Subcutaneous preadipocyte (primary cell): ENCODE data around the gene EBPL. TPM values are rescaled to one million over a fixed set of nuclear protein-coding genes. Genes with fewer than 3 reads are reported as not detected.

ENCODE experiments used
- total RNA-seq: library from RNA; depleted of rRNA; stranded (reverse); fragments of >200 nt; gene quantifications from 2 replicates; pipeline ENCODE4 v1.2.3, GENCODE V29; 2012

EBPL gene
- 61.8 and 69.8 TPM in 2 replicates for total RNA-seq

DNA sequence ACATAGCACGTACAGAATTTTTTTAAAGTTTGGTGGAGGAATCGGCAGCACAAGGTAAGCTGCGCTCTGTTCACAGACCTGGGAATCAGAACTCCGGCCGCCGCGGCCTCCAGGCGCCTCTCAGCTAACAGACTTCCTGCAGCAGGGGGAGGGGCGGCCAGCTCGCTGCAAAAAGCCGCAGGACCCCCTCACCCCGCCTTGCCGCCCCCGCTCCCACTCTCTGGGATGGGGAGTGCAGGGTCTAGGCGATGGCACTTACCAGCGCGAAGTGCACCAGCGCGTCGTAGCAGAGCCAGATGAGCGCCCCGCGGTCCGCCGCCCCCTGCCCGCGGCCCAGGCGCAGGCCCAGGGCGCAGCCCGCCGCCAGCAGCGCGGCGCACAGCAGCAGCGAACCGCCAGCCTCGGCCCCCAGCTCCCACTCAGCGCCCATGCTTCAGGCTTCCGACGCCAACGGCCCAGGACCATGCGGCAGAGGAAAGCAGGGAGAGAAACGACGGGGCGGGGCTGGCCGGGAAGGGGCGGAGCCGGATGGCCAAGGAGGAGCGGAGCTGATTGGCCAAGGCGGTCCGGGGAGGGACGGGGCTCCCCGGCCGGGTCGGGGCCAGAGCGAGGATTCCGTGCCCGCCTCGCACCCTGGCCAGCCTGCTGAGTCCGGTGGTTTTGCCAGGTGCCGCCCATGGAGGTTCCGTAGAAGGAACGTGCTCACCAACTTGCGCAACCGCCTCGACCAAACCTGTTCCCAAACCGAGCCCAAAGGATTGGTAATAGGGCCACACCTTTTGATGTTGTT, at the start of gene EBPL:
Gene EBPL, minus strand, starts transcription at position 492 of the 790 bp plus-strand sequence. Its CDS starts 62 bp downstream, at position 430.

DNA sequence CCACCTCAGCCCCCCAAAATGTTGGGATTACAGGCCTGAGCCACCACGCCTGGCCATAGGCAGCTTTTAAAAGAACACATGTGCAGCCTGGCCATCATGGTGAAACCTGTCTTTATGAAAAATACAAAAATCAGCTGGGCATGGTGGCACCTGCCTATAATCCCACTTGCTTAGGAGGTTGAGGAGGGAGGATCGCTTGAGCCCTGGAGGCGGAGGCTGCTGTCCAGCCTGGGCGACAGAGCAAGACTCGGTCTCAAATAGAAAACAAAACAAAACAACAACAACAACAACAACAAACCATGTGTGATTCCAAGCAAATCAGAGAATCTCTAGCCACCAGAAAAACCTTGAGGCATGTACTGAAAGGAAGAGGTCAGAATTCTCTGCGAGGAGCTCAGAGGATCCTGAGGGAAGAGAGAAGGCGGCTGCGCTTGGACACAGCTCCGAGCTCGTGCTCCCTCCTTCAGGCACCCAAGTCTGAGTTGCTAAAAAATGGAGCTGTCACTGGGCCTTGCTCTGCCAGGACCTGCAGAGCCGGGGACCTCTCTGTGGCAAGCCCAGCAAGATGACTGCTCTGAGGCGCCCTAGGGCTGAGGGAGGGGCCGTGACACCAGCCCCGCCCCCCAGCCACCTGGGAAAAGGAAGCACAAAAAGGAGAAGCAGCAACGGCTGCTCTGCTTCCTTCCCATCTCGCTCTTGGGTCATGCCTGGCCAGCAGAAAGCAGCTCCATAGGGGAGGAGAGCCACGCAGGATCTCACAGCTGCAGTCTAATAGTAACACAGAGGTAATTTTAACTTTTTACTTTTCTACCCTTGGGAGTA, 63.2 kb downstream of the EBPL start, which contains the start of gene ARL11:
Gene ARL11, plus strand, starts transcription at position 677 of the 822 bp plus-strand sequence. CDS start 1,941 bp downstream, outside the sequence.

Other genes starting within 250 kb of the EBPL start
- 9.6 and 11.1 TPM in 2 replicates for gene CAB39L, start 247.4 kb downstream of the EBPL start, total RNA-seq
- gene SETDB2, start 247.2 kb downstream of the EBPL start, total RNA-seq: 7.6 and 8.5 TPM in 2 replicates
- gene PHF11, start 195.5 kb downstream of the EBPL start, total RNA-seq: 14.7 and 15.8 TPM in 2 replicates
- gene RCBTB1, start 105.9 kb downstream of the EBPL start, total RNA-seq: 14.0 and 18.4 TPM in 2 replicates
- gene ARL11, start 63.0 kb downstream of the EBPL start, total RNA-seq: not detected in 2 replicates
- 29.8 and 36.0 TPM in 2 replicates for gene KPNA3, start 101.2 kb upstream of the EBPL start, total RNA-seq
- 2.6 and 4.3 TPM in 2 replicates for gene SPRYD7, start 244.9 kb upstream of the EBPL start, total RNA-seq